GM23248 (cell line): ENCODE measurements around the gene NR2F6. TPM values are rescaled to one million over a fixed set of nuclear protein-coding genes. Genes with fewer than 3 reads are reported as not detected.

Source experiments
- DNase-seq: peaks from one replicate; pipeline ENCODE4 v3.0.0-alpha.2; 2015
- H2AFZ ChIP-seq: fragments of 200-600 bp; sonication (generic); 2 replicates; pipeline ENCODE4 v1.6.1; 2016; ENCODE audit warnings: antibody characterized with exemption
- H3F3A ChIP-seq: fragments of 200-600 bp; sonication (generic); 2 replicates; pipeline ENCODE4 v1.6.1; 2016; ENCODE audit warnings: mild to moderate bottlenecking, antibody characterized with exemption, mixed run types; ENCODE audit not compliant: insufficient read depth
- H3K27ac ChIP-seq: fragments of 200-600 bp; sonication (generic); 2 replicates; pipeline ENCODE4 v1.5.1; 2016; ENCODE audit warnings: mild to moderate bottlenecking
- H3K27me3 ChIP-seq: fragments of 200-600 bp; sonication (generic); replicated peaks from 2 replicates; pipeline ENCODE4 v1.6.1; 2016; ENCODE audit warnings: mild to moderate bottlenecking; ENCODE audit not compliant: insufficient read depth
- H3K36me3 ChIP-seq: fragments of 200-600 bp; sonication (generic); 2 replicates; pipeline ENCODE4 v1.6.1; 2016; ENCODE audit warnings: low read depth, mild to moderate bottlenecking
- H3K4me1 ChIP-seq: fragments of 200-600 bp; sonication (generic); 2 replicates; pipeline ENCODE4 v1.6.1; 2016; ENCODE audit warnings: mild to moderate bottlenecking; ENCODE audit not compliant: insufficient read depth
- H3K4me2 ChIP-seq: fragments of 200-600 bp; sonication (generic); one replicate; pipeline ENCODE4 v1.6.1; 2016; ENCODE audit warnings: mild to moderate bottlenecking; ENCODE audit not compliant: unreplicated experiment
- H3K4me3 ChIP-seq: fragments of 200-600 bp; sonication (generic); 2 replicates; pipeline ENCODE4 v1.5.1; 2016; ENCODE audit warnings: mild to moderate bottlenecking
- H3K79me2 ChIP-seq: fragments of 200-600 bp; sonication (generic); 2 replicates; pipeline ENCODE4 v1.6.1; 2016; ENCODE audit warnings: mild to moderate bottlenecking; ENCODE audit not compliant: insufficient read depth
- H3K9ac ChIP-seq: fragments of 200-600 bp; sonication (generic); 2 replicates; pipeline ENCODE4 v1.6.1; 2016; ENCODE audit warnings: mild to moderate bottlenecking
- H3K9me2 ChIP-seq: fragments of 200-600 bp; sonication (generic); 2 replicates; pipeline ENCODE4 v1.6.1; 2016; ENCODE audit warnings: mixed run types, mild to moderate bottlenecking, moderate library complexity; ENCODE audit not compliant: insufficient read depth
- H3K9me3 ChIP-seq: fragments of 200-600 bp; sonication (generic); one replicate; pipeline ENCODE4 v1.6.1; 2017; ENCODE audit warnings: low read depth
- H4K20me1 ChIP-seq: fragments of 200-600 bp; sonication (generic); 2 replicates; pipeline ENCODE4 v1.6.0; 2016; ENCODE audit not compliant: insufficient read depth
- EZH2 ChIP-seq: fragments of 200-600 bp; sonication (generic); IDR thresholded peaks from 2 replicates; pipeline ENCODE4 v1.6.1; 2018; ENCODE audit warnings: antibody characterized with exemption, mild to moderate bottlenecking; ENCODE audit not compliant: insufficient read depth, poor library complexity, severe bottlenecking
- EZH2phosphoT487 ChIP-seq: fragments of 200-600 bp; sonication (generic); IDR thresholded peaks from 2 replicates; pipeline ENCODE4 v1.6.1; 2018; ENCODE audit warnings: antibody characterized with exemption, moderate library complexity, mild to moderate bottlenecking, low read depth; ENCODE audit not compliant: insufficient read depth
- WGBS, 2 experiments: methylation state at CpG; one replicate each; pipeline ENCODE4 v1.1.6; 2015 to 2017; ENCODE audit warnings: low lambda C conversion rate in 2 of 2, low coverage in 1 of 2; ENCODE audit errors: missing lambda C conversion rate in 2 of 2; 5-methylcytosine and 5-hydroxymethylcytosine counted together
- in situ Hi-C: fragments of 300-500 bp; cut with MboI; formaldehyde crosslinking; loops from 2 replicates; pipeline ENCODE4 v1.15.0; 2020
- polyA plus RNA-seq: library from polyadenylated mRNA; unstranded; fragments of >200 nt; fragmentation: Nextera tagmentation; extraction: Ambion mirVana; gene quantifications from 2 replicates; pipeline ENCODE4 v1.2.1, GENCODE V29; 2016
- total RNA-seq: library from RNA; depleted of rRNA; stranded (reverse); fragments of >200 nt; shearing (Covaris generic); gene quantifications from 2 replicates; pipeline ENCODE4 v1.2.3, GENCODE V29; 2014

NR2F6 gene
- total and polyA plus RNA-seq, 2 experiments from 2014 or later: 11.7 to 82.5 TPM

GRCh38 chr19:17227798-17228367, 17.8 kb downstream of the NR2F6 start:
- no peak overlapping the region for H2AFZ ChIP-seq
- H3F3A ChIP-seq: 0 out of 2 replicates have a peak, but pooled peaks cover 5% of the 10 kb centered on the region
- H4K20me1 ChIP-seq: no peaks in the 10 kb centered on the region
- no peak overlapping the region for H3K4me3 ChIP-seq
- peaks cover 20% of the 10 kb centered on the region; the same call in 1 of the 2 replicates for H3K79me2 ChIP-seq
- no peak for TF ChIP-seq EZH2
- DNase-seq: no peak
- H3K4me2 ChIP-seq: no peak overlapping the region
- H3K9me3 ChIP-seq: no peaks in the 10 kb centered on the region
- WGBS, 2 experiments: 86 to 91% methylated on average over 13 of the region's 13 CpGs
- H3K9ac ChIP-seq: no peak overlapping the region
- no peaks in the 10 kb centered on the region for H3K27me3 ChIP-seq
- H3K36me3 ChIP-seq: peaks cover 5% of the 10 kb centered on the region; the same call in 1 of the 2 replicates
- in situ Hi-C loops: no loop called here
- H3K27ac ChIP-seq: no peak overlapping the region
- H3K4me1 ChIP-seq: peaks cover 3% of the 10 kb centered on the region; the same call in 1 of the 2 replicates
- H3K9me2 ChIP-seq: no peaks in the 10 kb centered on the region

GRCh38 chr19:17226002-17226933, 19.5 kb downstream of the NR2F6 start, which contains the start of gene OCEL1:
OCEL1 (plus strand) TSS chr19:17226226; CDS start chr19:17226248, 22 bp downstream.
- in situ Hi-C loops: no loop called here
- H3K27ac ChIP-seq: peak within 1 kb of the TSS; percentile 52

DNA sequence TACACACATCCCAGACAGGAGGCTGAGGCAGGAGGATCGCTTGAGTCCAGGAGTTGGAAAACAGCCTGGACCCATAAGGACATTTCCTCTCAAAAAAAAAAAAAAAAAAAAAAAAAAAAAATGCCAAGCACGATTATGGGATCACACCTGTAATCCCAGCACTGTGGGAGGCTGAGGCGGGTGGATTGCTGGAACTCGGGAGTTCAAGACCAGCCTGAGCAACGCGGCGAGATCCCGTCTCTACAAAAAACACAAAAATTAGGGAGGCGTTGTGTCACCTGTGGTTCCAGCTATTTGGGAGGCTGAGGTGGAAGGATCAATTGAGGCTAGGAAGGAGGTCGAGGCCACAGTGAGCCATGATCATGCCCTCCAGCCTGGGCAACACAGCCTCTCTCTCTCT, 20.7 kb downstream of the NR2F6 start:
- Histone ChIP-seq H3K4me3 (no peak overlapping the region), H3K4me2 (no peak overlapping the region), H4K20me1 (no peaks in the 10 kb centered on the region), H3K9me3 (no peaks in the 10 kb centered on the region), H3K27me3 (no peaks in the 10 kb centered on the region), H3K36me3 (no peaks in the 10 kb centered on the region), H3K9ac (no peak overlapping the region), H3K79me2 (no peaks in the 10 kb centered on the region), H3K9me2 (no peaks in the 10 kb centered on the region), H3F3A (0 out of 2 replicates have a peak, but pooled peaks cover 5% of the 10 kb centered on the region), H2AFZ (peak overlapping the region; percentile 97; the same call in 1 of the 2 replicates), H3K27ac (no peak overlapping the region), H3K4me1 (peaks cover 8% of the 10 kb centered on the region)
- TF ChIP-seq EZH2phosphoT487 (no peak), EZH2 (no peak)
- no peak for DNase-seq
- WGBS, 2 experiments: 85 to 90% methylated on average over 10 of the region's 10 CpGs
- in situ Hi-C loops: no loop called here

More at GRCh38 chr19:17226002-17226933, 19.5 kb downstream of the NR2F6 start, which contains the start of gene OCEL1:
- Histone ChIP-seq H3K4me2 (peak within 1 kb of the TSS; percentile 85), H4K20me1 (no peaks in the 10 kb centered on the region), H3K79me2 (peaks cover 5% of the 10 kb centered on the region; the same call in 1 of the 2 replicates), H3K27me3 (no peaks in the 10 kb centered on the region), H3K9ac (peak within 1 kb of the TSS; percentile 91), H2AFZ (peak within 1 kb of the TSS; percentile 97), H3K9me2 (no peaks in the 10 kb centered on the region), H3K4me3 (peak within 1 kb of the TSS; percentile 81), H3K36me3 (peaks cover 4% of the 10 kb centered on the region; the same call in 1 of the 2 replicates), H3K9me3 (no peaks in the 10 kb centered on the region), H3K4me1 (peaks cover 3% of the 10 kb centered on the region; the same call in 1 of the 2 replicates), H3F3A (0 out of 2 replicates have a peak, but pooled peaks cover 5% of the 10 kb centered on the region)
- DNase-seq: peak; percentile 100
- WGBS, 2 experiments: 1% methylated on average over 50 to 83 of the region's 90 CpGs
- TF ChIP-seq EZH2 (no peak), EZH2phosphoT487 (no peak)

- Histone ChIP-seq H3K4me3 (no peak overlapping the region), H3F3A (0 out of 2 replicates have a peak, but pooled peaks cover 5% of the 10 kb centered on the region), H3K4me1 (peaks cover 8% of the 10 kb centered on the region; the same call in 1 of the 2 replicates), H3K4me2 (no peak overlapping the region), H2AFZ (peak overlapping the region; percentile 75), H3K9ac (0 out of 2 replicates have a peak overlapping the region, but pooled peaks have one; percentile 48), H3K36me3 (peaks cover 7% of the 10 kb centered on the region; the same call in 1 of the 2 replicates), H3K27me3 (no peaks in the 10 kb centered on the region), H3K79me2 (0 out of 2 replicates have a peak, but pooled peaks cover 5% of the 10 kb centered on the region), H3K27ac (no peak overlapping the region), H3K9me2 (no peaks in the 10 kb centered on the region), H4K20me1 (no peaks in the 10 kb centered on the region), H3K9me3 (no peaks in the 10 kb centered on the region)
- TF ChIP-seq EZH2 (no peak), EZH2phosphoT487 (no peak)
- 17 to 18% methylated on average over 11 to 14 of the region's 14 CpGs for WGBS, 2 experiments
- in situ Hi-C loops: no loop called here
- peak; percentile 92 for DNase-seq
Measured at GRCh38 chr19:17220207-17220758, 25.4 kb downstream of the NR2F6 start.
